Posterior cingulate gyrus (tissue), 11 donors: ENCODE results near the gene CLDN22.
A peak's percentile ranks its signal among the peaks of the same experiment; 100 is the strongest.

Source experiments
- DNase-seq, 10 donors: peaks; one replicate each; pipeline versions ENCODE4 v3.0.0 to v3.0.0-alpha.2; 2020 to 2021; ENCODE audit warnings: mixed read lengths in 3 of 10
- intact Hi-C: fragments of 100-400 bp; cut with DNase I; formaldehyde crosslinking; loops from one replicate; pipeline ENCODE4 v1.15.1; 2023

Gene CLDN22

DNA sequence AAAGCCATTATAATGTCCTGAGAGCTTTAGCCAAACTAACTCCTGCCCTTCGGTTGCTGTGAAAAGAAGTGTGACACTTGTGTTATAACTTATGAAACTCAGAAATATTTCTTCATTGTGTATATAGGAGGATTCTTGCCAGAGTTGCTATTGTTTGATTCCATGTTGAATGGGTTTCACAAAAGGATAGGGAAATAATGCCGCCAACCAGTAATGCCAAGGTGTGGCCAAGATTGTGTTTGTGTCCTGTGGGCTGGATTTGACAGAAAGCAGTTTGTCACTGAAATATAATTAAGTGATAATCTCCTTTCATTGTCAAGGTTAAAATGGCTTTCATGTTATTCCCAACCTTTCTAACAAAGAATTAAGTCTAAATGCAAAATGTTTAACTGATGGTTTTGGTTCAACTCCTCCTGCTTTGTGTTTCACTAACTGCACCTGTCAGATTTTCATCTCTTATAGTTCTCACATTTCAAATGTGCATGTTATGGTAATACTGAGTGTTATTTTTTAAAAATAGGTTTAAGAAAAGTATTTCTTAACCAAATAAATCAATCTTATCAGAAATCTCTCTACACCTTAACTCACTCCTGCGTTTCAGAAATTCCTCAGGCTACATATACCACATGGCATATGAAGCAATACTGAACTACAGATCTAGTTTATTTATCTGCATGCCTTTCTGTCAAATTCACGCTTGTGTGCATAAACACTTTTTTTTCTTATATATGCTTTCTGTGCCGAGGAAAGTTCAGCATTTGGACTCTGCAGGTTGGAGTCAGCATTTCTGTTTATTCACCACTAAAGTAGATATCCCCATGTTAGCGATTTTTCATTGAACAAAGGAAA lies at the start of gene CLDN22:
Gene CLDN22 (minus strand): TSS at position 66 of the 849 bp plus-strand sequence. CDS start 58 bp downstream, at position 8.
- intact Hi-C loops: no loop called here
- no peak for DNase-seq

DNA sequence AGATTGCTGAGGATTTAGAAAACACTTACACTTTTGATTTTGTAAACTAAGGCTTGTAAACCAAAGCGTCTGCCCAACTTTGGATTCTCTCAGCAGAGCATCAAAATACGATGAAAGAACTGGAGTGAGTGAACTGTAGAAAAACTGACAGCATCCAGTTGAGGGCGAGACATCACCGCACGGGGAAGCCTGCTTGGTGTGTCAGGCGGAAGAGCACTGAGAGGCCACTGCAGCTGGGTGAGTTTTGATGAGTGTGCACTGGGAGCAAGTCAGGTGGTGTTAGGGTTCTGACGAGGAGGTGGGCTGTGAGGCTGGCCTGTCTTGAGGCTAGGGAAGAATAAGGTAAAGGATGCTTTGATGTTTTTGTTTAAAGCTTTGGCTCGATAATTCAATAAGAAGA lies 49.0 kb upstream of the CLDN22 start:
- DNase-seq: peak in 1 of 10 donors; percentile 39
- intact Hi-C loops: no loop called here

DNA sequence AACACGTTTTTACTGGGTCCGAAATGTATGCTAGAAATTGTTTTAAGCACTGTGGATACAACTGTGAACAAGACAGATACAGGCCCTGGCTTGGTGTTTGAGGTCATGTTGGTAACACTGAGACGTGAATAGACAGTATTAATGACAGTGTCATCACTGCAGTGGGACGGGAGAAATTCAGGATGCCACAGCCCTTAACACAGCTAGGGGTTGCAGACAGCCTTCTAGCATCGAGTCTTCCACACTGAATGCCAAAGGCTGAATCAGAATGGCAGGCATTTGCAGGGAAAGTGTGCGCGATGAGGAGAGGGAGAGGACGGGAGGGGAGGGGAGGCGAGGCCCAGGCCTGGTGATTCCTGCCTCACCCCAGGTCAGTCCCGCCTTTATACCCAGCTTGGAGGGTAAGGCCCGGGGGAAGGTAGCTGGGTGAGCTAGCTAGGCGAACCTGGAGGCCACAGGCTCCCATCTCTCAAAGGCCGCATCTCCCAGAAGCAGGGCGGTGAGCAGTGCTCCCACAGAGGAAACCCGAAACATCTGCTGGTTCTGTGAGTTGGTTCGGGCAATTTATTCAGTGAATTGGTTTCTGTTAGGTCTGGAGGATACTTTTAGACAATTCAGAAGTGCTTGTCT lies 46.2 kb upstream of the CLDN22 start:
- intact Hi-C loops: no loop called here
- peak in 1 of 10 donors; percentile 41 for DNase-seq

DNA sequence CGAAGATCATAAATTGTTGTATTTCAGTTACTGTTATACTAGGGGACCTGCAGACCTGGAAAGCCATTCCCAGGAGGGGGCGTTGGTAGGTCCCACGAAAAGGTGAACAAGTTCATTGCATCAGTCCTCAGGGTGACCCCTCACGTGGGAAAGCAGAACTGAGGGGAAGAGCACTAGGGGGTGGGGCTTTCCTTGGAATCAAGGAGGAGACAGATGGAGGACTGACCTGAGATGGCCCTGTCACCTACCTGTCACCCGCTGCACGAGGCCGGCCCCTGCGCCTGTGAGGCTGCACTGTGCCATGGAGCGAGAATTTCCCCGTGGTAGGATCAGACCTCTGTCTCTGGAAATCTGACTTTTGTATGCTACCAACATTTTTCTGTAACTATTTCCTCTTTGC lies 43.9 kb upstream of the CLDN22 start:
- intact Hi-C loops: no loop called here
- peak in 1 of 10 donors; percentile 61 for DNase-seq

DNA sequence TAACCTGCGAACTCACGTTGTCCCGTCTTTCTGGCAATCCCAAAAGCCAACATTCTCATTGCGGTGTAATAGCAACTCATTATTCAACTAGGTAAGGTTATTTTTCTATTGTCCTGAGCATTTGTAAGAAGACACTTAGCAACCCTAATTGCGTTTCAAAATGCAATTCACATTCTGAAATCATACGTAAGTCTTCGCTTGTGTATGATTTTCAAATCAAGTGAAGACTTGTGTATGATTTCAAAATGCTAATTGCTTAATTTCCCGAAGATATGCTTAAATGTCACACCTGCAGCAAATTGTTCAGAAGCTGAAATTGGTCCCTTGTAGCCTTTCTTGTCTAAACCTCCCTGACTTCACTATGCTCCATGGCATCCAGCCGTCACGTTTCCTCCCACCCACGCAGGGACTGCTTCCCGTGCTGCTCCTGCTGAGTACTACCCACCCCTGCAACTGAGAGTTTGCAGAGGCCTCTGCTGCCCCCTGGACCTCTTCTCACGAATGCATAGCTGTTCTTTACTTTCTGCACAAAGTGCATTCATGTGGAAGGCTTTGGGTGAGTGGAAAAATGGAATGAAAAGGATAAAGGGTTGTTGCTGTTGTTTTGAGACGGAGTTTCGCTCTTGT lies 43.0 kb upstream of the CLDN22 start:
- peak in 1 of 10 donors; percentile 83 for DNase-seq
- intact Hi-C loops: no loop called here

DNA sequence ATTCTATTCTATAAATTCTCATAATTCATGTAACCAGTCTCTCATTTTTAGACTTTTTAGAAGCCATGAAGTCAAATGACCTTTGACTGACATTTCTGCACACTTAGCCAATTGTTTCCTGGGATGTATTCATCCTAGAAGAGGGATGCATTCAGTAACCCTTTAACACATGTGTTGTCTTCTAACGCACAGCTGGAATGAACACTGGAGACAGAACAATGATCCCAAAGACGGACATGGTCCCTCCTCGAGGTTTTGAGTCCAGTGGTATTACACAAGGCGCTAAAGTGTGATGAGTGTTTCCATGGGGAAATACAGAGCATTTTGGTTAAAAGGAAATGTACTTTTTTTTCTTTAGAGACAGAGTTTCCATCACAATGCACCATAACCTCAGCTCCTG lies 42.0 kb upstream of the CLDN22 start:
- intact Hi-C loops: no loop called here
- no peak for DNase-seq

DNA sequence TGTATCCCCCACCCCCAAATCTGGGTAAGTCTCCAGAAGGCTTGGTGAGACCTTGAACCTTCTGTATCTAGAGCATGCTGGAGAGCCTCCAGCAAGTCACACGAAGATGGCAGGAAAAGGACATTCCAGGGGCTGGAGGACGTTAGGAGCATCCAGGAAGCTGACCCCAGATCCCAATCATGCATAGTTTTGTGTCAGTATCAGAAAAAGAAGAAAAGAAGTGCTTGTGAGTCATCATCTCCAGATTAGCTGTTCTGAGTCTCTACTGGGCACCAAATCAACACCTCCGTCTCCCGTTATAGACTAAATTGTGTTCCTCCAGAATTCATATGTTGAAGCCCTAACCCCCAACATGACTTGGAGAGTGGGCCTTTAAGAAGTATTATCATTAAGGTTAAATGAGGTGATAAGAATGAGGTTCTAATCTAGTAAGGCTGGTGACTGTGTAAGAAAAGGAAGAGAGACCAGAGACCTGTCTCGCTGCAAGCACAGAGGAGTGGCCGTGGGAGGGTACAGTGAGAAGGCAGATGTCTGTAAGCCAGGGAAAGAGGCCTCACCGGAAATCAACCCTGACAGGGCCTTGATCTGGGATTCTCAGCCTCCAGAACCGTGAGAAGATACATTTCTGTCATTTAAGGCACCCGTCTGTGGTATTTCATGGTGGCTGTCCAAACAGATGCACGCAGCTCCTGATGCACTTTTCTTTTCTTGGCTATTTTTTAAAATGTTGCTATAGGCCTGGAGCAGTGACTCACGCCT lies 40.3 kb upstream of the CLDN22 start:
- intact Hi-C loops: no loop called here
- DNase-seq: peak in 2 of 10 donors; percentile 22 to 83

DNA sequence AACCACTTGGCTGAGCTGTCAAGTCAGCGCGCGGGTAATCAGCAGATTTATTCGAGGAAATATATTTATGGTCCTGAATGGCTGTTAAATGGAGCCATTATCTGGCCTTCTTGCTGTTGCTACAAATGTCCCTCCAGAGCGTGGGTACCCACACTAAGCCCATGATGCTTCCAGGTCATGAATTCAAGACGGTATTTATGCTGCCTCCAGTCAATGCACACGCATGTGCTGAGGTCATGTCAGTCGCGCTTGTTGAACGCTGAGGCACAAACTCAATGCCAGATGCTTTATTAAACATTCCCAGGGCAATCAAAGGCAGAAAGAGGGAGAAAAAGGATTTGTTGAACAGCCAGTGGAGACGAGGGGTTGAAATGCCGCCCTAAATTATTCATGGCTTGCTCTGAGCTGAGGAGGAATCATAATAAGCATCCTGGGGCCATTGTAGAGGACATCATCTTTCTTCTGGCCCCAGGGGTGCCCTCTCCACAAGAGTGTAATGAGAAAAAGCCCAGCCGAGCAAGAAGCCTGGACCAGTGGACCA lies 38.2 kb upstream of the CLDN22 start:
- peak in 1 of 10 donors; percentile 52 for DNase-seq
- intact Hi-C loops: no loop called here

DNA sequence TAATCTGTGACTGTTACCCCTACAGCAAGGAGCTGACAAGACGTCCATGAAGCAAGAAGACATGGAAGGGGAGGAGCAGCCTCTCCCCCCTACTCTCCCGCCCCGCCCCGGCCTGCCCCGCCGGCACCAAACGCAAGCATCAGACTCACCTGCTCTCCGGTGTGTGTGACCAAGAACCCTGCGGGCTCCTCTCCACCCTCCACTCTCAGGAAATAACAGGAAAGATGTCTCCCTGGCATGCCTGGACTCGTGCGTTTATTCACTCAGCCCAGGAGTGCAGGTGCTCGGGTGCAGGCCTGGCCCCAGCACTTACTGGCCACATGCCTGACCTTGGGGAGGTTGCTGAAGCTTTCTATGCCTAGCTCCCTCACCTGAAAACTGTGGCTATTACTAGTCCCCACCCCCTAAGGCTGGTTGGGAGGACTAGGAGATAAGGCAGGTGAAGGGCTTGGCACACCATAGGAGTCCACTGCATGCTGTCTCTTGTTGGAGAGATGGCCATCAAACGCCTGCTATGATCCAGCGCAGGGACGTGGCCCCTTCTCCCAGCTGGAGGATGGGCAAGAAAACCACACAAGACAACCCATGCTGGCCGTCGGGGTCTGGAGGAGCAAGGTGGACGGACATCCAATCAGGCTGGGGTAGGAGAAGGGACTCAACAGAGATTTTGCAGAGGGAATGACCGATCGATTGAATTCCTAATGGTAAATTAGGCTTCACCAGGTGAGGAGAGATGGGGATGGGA lies 37.0 kb upstream of the CLDN22 start:
- intact Hi-C loops: no loop called here
- DNase-seq: peak in 1 of 10 donors; percentile 67

DNA sequence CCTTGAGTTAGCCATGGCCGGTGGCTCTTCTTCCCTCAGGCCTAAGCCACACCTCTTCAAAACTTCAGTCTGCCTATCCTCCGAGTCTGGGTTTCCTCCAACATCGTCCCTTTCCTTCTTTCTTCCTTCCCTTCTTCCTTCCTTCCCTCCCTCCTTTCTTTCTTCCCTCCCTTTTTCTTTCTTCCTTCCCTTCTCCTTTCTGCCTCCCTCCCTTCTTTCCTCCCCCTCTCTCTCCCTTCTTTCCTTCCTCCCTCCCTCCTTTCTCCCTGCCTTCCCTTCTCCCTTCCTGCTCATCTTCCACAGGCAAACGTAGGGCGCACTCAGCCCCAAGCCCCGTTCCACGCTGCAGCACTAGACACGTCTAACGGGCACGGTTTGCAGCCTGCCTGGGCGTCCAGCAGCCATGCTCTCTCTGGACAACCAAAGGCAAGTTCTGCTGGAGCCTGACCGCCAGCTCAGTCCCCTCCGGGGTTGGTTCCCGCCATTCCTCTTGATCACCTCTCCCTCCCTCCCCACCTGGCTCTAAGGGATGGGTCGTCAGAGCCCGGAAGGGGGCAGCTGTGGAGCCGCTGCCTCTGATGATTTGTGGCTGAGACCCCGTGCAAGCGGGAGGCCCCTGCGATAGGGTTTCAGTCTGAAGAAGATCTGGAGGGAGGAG lies 36.2 kb upstream of the CLDN22 start:
- DNase-seq: peak in 1 of 10 donors; percentile 72
- intact Hi-C loops: no loop called here

DNA sequence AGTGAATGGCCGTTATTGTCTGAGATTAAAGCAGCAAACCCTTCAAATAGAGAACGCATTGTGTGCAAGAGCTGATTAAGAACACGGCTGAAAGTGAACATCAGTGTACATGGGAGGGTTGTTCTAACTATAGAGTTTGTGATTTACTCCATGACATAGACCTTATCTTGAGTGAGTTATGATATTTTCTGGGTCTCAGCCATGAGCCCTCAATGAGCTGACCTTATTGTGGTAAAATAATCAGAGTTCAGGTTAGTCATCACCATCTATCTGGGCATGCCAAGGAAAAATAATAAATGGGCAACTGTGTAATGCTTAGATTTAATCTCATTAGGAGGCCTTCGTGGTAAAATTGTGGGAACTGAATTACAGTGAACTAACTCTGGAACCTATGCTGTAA lies 35.3 kb upstream of the CLDN22 start:
- no peak for DNase-seq
- intact Hi-C loops: no loop called here

DNA sequence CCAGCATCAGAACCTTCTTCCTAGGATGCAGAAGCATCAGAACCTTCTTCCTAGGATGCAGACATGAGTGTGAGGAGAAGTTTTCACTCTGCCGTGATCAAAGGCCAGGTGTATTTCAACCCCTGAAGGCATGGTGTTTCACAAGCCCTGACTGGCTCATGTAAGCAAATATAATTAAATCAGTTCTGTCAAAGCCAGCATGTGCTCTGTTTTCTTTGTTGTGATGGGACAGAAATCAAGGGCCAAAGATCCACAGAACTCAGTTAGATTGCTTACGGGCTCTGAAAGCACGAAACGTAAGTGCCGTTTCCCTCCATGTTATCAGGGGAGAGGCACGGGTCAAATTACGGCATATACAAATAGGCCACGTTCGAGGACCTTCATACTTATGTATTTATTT lies 34.1 kb upstream of the CLDN22 start:
- intact Hi-C loops: no loop called here
- DNase-seq: no peak

DNA sequence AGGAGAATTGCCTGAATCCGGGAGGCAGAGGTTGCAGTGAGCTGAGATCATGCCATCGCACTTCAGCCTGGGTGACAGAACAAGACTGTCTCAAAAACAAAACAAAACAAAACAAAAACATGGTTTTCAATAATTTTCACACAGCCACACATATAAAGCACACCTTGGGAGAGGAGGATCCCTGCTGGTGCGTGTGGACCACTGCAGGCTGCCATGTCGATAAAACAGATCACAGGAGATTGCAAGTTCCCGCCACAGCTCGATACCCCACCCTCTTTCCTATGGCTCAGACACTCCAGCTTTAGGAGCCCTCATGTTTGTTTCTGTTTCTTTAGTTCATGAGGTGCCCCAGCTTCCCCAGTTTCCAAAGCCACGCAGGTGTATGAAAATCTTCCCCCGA lies 33.5 kb upstream of the CLDN22 start:
- peak in 1 of 10 donors; percentile 31 for DNase-seq
- intact Hi-C loops: no loop called here

DNA sequence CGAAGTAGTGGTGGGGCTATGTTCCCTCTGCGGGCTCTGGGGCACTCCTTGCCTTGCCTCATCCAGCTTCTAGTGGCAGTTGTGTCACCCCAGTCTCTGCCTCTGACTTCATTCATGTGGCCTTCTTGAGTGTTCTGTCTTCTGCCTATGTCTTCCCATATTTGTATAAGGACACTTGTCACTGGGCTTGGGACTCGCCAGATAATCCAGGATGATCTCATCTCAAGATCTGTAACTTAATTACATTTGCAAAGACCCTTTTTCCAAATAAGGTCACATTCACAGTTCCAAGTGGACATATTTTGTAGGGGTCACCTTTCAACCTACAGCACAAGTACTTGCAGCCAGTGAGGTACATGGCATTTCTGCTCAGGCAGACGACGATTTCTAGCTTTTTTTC lies 32.5 kb upstream of the CLDN22 start:
- intact Hi-C loops: no loop called here
- DNase-seq: peak in 1 of 10 donors; percentile 22

DNA sequence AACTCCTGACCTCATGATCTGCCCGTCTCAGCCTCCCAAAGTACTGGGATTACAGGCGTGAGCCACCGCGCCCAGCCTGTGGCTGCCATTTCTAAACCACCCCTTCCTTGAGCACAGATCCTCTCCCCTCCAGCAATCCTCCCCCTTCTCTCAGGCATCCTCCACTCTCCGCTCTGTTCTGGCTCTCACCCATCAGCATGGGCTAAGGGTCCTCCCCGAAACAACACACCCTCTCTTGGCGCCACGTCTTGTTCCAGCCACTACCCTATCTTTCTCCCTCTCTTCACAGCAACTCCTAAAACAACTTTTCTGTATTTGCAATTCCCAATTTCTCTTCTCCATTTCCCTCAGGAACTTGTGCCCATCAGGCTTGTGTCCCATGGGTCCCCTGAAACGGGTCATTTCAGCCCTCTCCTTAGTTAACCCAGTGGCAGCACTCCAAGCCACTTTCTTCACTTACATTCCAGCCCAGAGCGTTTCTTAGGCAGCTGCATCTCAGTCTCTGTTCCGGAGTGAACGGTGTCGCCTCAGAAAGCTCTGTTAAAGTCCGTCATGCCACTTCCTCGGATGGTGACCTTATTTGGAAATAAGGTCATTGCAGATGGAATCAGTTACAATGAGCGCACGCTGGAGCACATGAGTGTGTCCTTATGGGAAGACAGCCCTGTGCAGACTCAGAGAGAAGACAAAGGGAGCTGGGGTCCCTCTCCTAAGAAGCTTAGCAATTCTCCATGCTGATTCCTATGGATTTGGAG lies 30.4 kb upstream of the CLDN22 start:
- DNase-seq: peak in 2 of 10 donors; percentile 13 to 77
- intact Hi-C loops: loop anchor here (2.0 kb wide), 1 partner anchor 44 kb away; no protein-coding TSS in a partner anchor

DNA sequence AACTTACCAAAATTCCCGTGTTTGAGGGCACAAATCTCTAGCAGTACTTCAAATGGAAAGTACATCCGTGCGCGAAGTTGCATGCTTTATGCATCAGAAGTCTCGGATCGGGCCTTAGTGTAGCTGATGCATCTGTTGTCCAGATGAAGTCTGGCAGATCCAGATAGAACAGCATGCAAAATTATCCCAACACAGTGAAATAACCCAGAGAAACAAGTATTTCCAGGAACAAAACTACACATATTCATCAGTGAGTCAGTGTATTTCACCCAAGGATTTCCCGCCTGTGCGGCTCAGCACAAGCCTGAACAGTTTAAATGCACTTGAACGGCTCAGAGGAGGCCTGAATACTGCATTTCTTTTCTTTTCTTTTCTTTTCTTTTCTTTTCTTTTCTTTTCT lies 29.6 kb upstream of the CLDN22 start:
- intact Hi-C loops: loop anchor here (2.0 kb wide), 1 partner anchor 43 kb away; no protein-coding TSS in a partner anchor
- no peak for DNase-seq

DNA sequence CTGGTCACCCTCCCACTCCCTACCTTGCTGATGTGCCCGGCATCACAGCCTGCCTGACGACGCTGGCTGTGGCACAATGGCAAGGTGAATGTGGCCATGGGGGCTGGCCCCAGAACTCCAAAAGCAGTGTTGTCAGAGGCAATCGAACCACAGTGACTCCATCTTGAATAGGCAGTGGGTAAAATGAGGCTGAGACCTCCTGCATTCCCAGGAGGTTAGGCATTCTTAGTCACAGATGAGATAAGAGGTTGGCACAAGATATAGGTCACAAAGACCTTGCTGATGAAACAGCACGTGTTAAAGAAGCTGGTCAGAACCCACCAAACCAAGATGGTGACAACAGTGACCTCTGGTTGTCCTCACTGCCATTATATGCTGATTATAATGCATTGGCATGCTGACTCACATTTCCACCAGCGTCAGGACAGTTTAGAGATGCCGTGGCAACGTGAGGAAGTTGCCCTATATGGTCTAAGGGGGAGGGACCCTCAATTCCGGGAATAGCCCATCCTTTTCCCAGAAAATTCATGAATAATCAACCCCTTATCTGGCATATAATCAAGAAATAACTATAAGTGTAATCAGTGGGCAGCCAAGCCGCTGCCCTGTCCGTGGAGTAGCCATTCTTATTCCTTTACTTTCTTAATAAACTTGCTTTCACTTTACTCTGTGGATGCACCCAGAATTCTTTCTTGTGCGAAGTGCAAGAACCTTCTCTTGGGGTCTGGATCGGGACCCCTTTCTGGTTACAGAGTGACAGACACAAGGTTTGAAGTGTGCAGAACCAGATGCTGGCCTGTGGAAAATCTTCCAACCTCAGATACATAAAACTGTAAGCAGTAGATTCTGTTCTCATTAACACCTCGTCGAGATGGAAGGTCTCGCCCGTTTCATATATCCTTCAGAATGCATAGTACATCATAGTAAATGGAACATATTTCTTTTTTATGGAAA lies 28.9 kb upstream of the CLDN22 start:
- DNase-seq: peak in 2 of 10 donors; percentile 14 to 35
- intact Hi-C loops: no loop called here
